B cell (primary cell): ENCODE data around the gene POLR3GL. TPM values are rescaled to one million over a fixed set of nuclear protein-coding genes. Genes with fewer than 3 reads are reported as not detected.
A peak's percentile ranks its signal among the peaks of the same experiment; 100 is the strongest.

Source experiments
- ATAC-seq: fragments of 200-7000 bp; cut with Tn5 transposase; one replicate; pipeline ENCODE4 v1.10.0; 2021; ENCODE audit warnings: low read depth, mild to moderate bottlenecking, moderate number of reproducible peaks, moderate library complexity
- CTCF ChIA-PET: fragments of 350-600 bp; sonication (Branson Sonifier 250); formaldehyde crosslinking; loops from one replicate; lab custom pipeline; 2021; ENCODE audit warnings: antibody characterized with exemption, inconsistent platforms; lab: Charles Lee
- POLR2A ChIA-PET: fragments of 350-600 bp; sonication (Branson Sonifier 250); formaldehyde crosslinking; loops from one replicate; lab custom pipeline; 2021; ENCODE audit warnings: antibody characterized with exemption; lab: Charles Lee
- DNase-seq: peaks from one replicate; pipeline ENCODE4 v3.0.0; 2013
- H2AFZ ChIP-seq: 2 replicates; pipeline ENCODE4 v1.6.1; 2012; ENCODE audit warnings: mild to moderate bottlenecking, low read depth, low read length; ENCODE audit not compliant: insufficient read depth, poor library complexity, severe bottlenecking
- H3K27ac ChIP-seq, 2 donors: 1 replicate in 1 of 2; 2 replicates in 1 of 2; pipeline ENCODE4 v1.5.1; 2012 to 2013; ENCODE audit warnings: low read length in 2 of 2, mild to moderate bottlenecking in 2 of 2, moderate library complexity in 1 of 2
- H3K27me3 ChIP-seq, 4 experiments: fragments of 200-600 bp in 1 of 4; sonication (generic) in 1 of 4; replicated peaks in 1 of 4; 1 replicate in 2 of 4; 2 replicates in 2 of 4; pipeline versions ENCODE4 v1.6.1 to v1.7.0; 2013 to 2016; ENCODE audit warnings: low read length in 3 of 4, mild to moderate bottlenecking in 2 of 4, mixed read lengths in 1 of 4, moderate library complexity in 1 of 4; ENCODE audit not compliant: insufficient read depth in 4 of 4, control insufficient read depth in 3 of 4; ENCODE audit errors: control extremely low read depth in 1 of 4
- H3K36me3 ChIP-seq, 2 experiments: replicated peaks in 1 of 2; 1 replicate in 1 of 2; 2 replicates in 1 of 2; pipeline versions ENCODE4 v1.6.1 to v1.7.1; 2013; ENCODE audit warnings: low read length in 1 of 2; ENCODE audit not compliant: insufficient read depth in 2 of 2, control insufficient read depth in 1 of 2; ENCODE audit errors: control extremely low read depth in 1 of 2, extremely low read depth in 1 of 2
- H3K4me1 ChIP-seq, 2 donors: fragments of 200-600 bp in 1 of 2; sonication (generic) in 1 of 2; 1 replicate in 1 of 2; 2 replicates in 1 of 2; pipeline versions ENCODE4 v1.5.1 to v1.6.1; 2013 to 2017; ENCODE audit warnings: low read length in 2 of 2; ENCODE audit not compliant: control insufficient read depth in 2 of 2, insufficient read depth in 2 of 2
- H3K4me2 ChIP-seq: replicated peaks from 2 replicates; pipeline ENCODE3; 2012; ENCODE audit warnings: mild to moderate bottlenecking, low read depth, low read length; ENCODE audit not compliant: poor library complexity, severe bottlenecking
- H3K4me3 ChIP-seq, 5 experiments: fragments of 200-600 bp in 1 of 5; sonication (generic) in 1 of 5; 1 replicate in 3 of 5; 2 replicates in 2 of 5; pipeline versions ENCODE4 v1.5.1 to v1.7.0; 2011 to 2016; ENCODE audit warnings: low read length in 4 of 5, mild to moderate bottlenecking in 4 of 5, low read depth in 2 of 5, control low read depth in 1 of 5, moderate library complexity in 1 of 5; ENCODE audit not compliant: insufficient read depth in 1 of 5; ENCODE audit errors: control extremely low read depth in 1 of 5, extremely low read depth in 1 of 5
- H3K79me2 ChIP-seq: fragments of 200-600 bp; sonication (generic); one replicate; pipeline ENCODE4 v1.6.0; 2016; ENCODE audit warnings: low read length; ENCODE audit not compliant: control insufficient read depth, insufficient read depth
- H3K9ac ChIP-seq: fragments of 200-600 bp; sonication (generic); 2 replicates; pipeline ENCODE4 v1.6.1; 2017; ENCODE audit warnings: mild to moderate bottlenecking, low read length, moderate library complexity
- H3K9me3 ChIP-seq, 3 donors: one replicate each; pipeline versions ENCODE4 v1.6.1 to v1.7.1; 2013; ENCODE audit warnings: low read length in 2 of 3; ENCODE audit not compliant: control insufficient read depth in 2 of 3, insufficient read depth in 1 of 3; ENCODE audit errors: control extremely low read depth in 1 of 3
- H4K20me1 ChIP-seq: 2 replicates; pipeline ENCODE4 v1.6.0; 2012; ENCODE audit warnings: mild to moderate bottlenecking, low read length; ENCODE audit not compliant: insufficient read depth, control insufficient read depth, poor library complexity, severe bottlenecking
- H3K27ac Mint-ChIP-seq: one replicate; pipeline ENCODE4 v1.8.0; 2021; ENCODE audit warnings: mixed read lengths
- H3K27me3 Mint-ChIP-seq: one replicate; pipeline ENCODE4 v1.8.0; 2021; ENCODE audit warnings: mixed read lengths
- H3K4me1 Mint-ChIP-seq: one replicate; pipeline ENCODE4 v1.8.0; 2021; ENCODE audit warnings: mixed read lengths
- H3K4me3 Mint-ChIP-seq: one replicate; pipeline ENCODE4 v1.8.0; 2021; ENCODE audit warnings: mixed read lengths
- H3K9me3 Mint-ChIP-seq: one replicate; pipeline ENCODE4 v1.8.0; 2022; ENCODE audit warnings: mixed read lengths; ENCODE audit not compliant: insufficient read depth
- CTCF ChIP-seq: fragments of 200-600 bp; IDR thresholded peaks from one replicate; pipeline ENCODE4 v1.8.0; 2022; ENCODE audit warnings: antibody characterized with exemption, mild to moderate bottlenecking
- EZH2 ChIP-seq: IDR thresholded peaks from 2 replicates; pipeline ENCODE4 v1.6.1; 2012; ENCODE audit warnings: borderline replicate concordance, low read depth, mild to moderate bottlenecking, moderate library complexity, low read length; ENCODE audit not compliant: insufficient read depth, poor library complexity, severe bottlenecking
- WGBS: methylation state at CpG from one replicate; pipeline ENCODE4 v1.1.5; 2013; ENCODE audit warnings: missing lambda C conversion rate; ENCODE audit not compliant: insufficient coverage; 5-methylcytosine and 5-hydroxymethylcytosine counted together
- intact Hi-C: fragments of 100-400 bp; cut with micrococcal nuclease; formaldehyde crosslinking; loops from one replicate; pipeline ENCODE4 v1.10.0; 2022
- polyA plus RNA-seq: library from polyadenylated mRNA; depleted of rRNA; stranded (reverse); fragments of >200 nt; gene quantifications from 2 replicates; pipeline ENCODE4 v1.2.3, GENCODE V29; 2012
- total RNA-seq, 2 donors: library from RNA; stranded (reverse); fragments of 120-200 nt in 1 of 2; gene quantifications; 1 replicate in 1 of 2; 2 replicates in 1 of 2; pipeline versions ENCODE4 v1.2.3 to v1.2.4, GENCODE V29; 2013 to 2022

The POLR3GL gene
- total and polyA plus RNA-seq, 2 donors (not counting 1 experiment from before 2014, with no cell fraction given), result 17.6 to 33.3 TPM

- peaks cover 30% of the 10 kb centered on the region for H3K79me2 ChIP-seq
- no peak overlapping the region for H2AFZ ChIP-seq
- no peak overlapping the region for H3K4me2 ChIP-seq
- H3K27ac ChIP-seq, result no peak overlapping the region
- H3K9me3 Mint-ChIP-seq, result no peaks in the 10 kb centered on the region
- DNase-seq (no peak), ATAC-seq (no peak)
- H3K4me3 Mint-ChIP-seq, result no peak overlapping the region
- H4K20me1 ChIP-seq, result no peaks in the 10 kb centered on the region
- WGBS, result no CpG with 5 or more reads among the region's 2 CpGs
- TF ChIP-seq CTCF (no peak), EZH2 (no peak)
- H3K36me3 ChIP-seq, result peaks cover 3 to 19% of the 10 kb centered on the region in 2 experiments
- H3K4me1 Mint-ChIP-seq, result peaks cover 28% of the 10 kb centered on the region
- peaks cover 24 to 34% of the 10 kb centered on the region in 2 donors for H3K4me1 ChIP-seq
- no peaks in the 10 kb centered on the region for H3K9me3 ChIP-seq
- H3K4me3 ChIP-seq, result no peak overlapping the region
- H3K27me3 Mint-ChIP-seq, result no peaks in the 10 kb centered on the region
- no peak overlapping the region for H3K27ac Mint-ChIP-seq
- CTCF ChIA-PET, result interaction anchor here (2.1 kb wide), 1 partner anchor 13 kb away, joined by 6 read pairs; no protein-coding TSS in a partner anchor
- no peaks in the 10 kb centered on the region for H3K27me3 ChIP-seq
- POLR2A ChIA-PET, result no interaction called here
- intact Hi-C loops, result no loop called here
- H3K9ac ChIP-seq, result no peak overlapping the region
These were observed 42.2 kb upstream of the POLR3GL start for GRCh38 chr1:145922266-145922665.

DNA sequence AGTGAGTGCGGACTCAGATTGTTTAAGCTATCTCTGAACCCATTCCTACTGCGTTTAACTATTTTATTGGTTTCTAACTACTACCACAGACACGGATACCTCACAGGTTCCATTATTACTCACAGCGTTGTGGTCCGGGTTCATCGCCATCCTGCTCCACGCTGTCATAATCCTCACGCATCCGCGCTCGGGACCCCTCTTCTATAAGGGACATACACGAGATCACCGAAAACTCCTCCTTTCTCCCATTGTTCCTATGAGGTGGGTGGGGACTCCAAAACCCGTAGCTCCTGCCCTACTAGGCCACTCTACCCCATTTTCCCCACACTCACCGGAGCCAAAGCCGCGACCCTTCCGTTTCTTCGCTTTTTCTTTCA lies 37.8 kb upstream of the POLR3GL start:
- Histone ChIP-seq H3K4me2 (peak overlapping the region; percentile 77), H3K36me3 (peaks cover 3 to 19% of the 10 kb centered on the region in 2 experiments), H3K27ac (peak overlapping the region; percentile 96 to 99), H3K79me2 (peaks cover 20% of the 10 kb centered on the region), H3K9me3 (no peaks in the 10 kb centered on the region), H3K4me3 (peak overlapping the region; percentile 71 to 95 (median 83)), H3K27me3 (no peaks in the 10 kb centered on the region), H3K9ac (peak overlapping the region; percentile 98), H4K20me1 (no peaks in the 10 kb centered on the region), H2AFZ (peak overlapping the region; percentile 73), H3K4me1 (peaks cover 17 to 24% of the 10 kb centered on the region in 2 donors)
- intact Hi-C loops, result loop anchor here (1.0 to 2.0 kb wide), 6 partner anchors 8 to 110 kb away; partner anchors contain the start of genes ANKRD34A, LIX1L, PEX11B and PIAS3
- Mint-ChIP-seq H3K27ac (no peak overlapping the region), H3K9me3 (no peaks in the 10 kb centered on the region), H3K27me3 (no peaks in the 10 kb centered on the region), H3K4me3 (no peak overlapping the region), H3K4me1 (peaks cover 8% of the 10 kb centered on the region)
- 30% methylated on average over 5 of the region's 19 CpGs for WGBS
- ChIA-PET POLR2A (interaction anchor here (0.8 to 3.5 kb wide), 7 partner anchors 8 to 102 kb away, joined by 3 to 43 read pairs (median 18); partner anchors contain the start of genes ANKRD34A, LIX1L, PEX11B and PIAS3), CTCF (interaction anchor here (0.6 to 3.6 kb wide), 19 partner anchors 8 to 126 kb away, joined by 3 to 30 read pairs (median 7); partner anchors contain the start of genes ANKRD34A, LIX1L, NUDT17 and PEX11B)
- ATAC-seq (no peak), DNase-seq (no peak)
- TF ChIP-seq EZH2 (no peak), CTCF (no peak)
